Progenitor cell of endocrine pancreas (in vitro differentiated cells): ENCODE measurements around the gene OR8B12. TPM values are rescaled to one million over a fixed set of nuclear protein-coding genes. Genes with fewer than 3 reads are reported as not detected.

ENCODE experiments used
- DNase-seq: peaks from one replicate; pipeline ENCODE4 v3.0.0; 2021; ENCODE audit warnings: low spot score; ENCODE audit not compliant: unreplicated experiment
- H3K27ac Mint-ChIP-seq: 2 replicates; pipeline ENCODE4 v1.8.0; 2021; ENCODE audit warnings: mild to moderate bottlenecking, moderate library complexity, mixed read lengths
- H3K27me3 Mint-ChIP-seq: 2 replicates; pipeline ENCODE4 v1.8.0; 2021; ENCODE audit warnings: mixed read lengths
- H3K36me3 Mint-ChIP-seq: 2 replicates; pipeline ENCODE4 v1.8.0; 2022; ENCODE audit warnings: mixed read lengths; ENCODE audit not compliant: insufficient read depth
- H3K4me1 Mint-ChIP-seq: 2 replicates; pipeline ENCODE4 v1.8.0; 2021; ENCODE audit warnings: low read depth, mixed read lengths
- H3K4me3 Mint-ChIP-seq: 2 replicates; pipeline ENCODE4 v1.8.0; 2021; ENCODE audit warnings: low read depth, mild to moderate bottlenecking, moderate library complexity, mixed read lengths
- H3K9me3 Mint-ChIP-seq: 2 replicates; pipeline ENCODE4 v1.8.0; 2021; ENCODE audit warnings: low read depth, mixed read lengths
- CTCF ChIP-seq: fragments of 200-600 bp; sonication (generic); IDR thresholded peaks from one replicate; pipeline ENCODE4 v1.5.0; 2021; ENCODE audit warnings: antibody characterized with exemption, mild to moderate bottlenecking; ENCODE audit not compliant: unreplicated experiment
- total RNA-seq: library from RNA; stranded (reverse); gene quantifications from 2 replicates; pipeline ENCODE4 v1.2.1, GENCODE V29; 2021

Gene OR8B12
- total RNA-seq, 1 donor from 2014 or later: not detected

GRCh38 chr11:124493016-124493655, 50.3 kb downstream of the OR8B12 start:
- no peak for TF ChIP-seq CTCF
- H3K4me1 Mint-ChIP-seq: no peaks in the 10 kb centered on the region
- no peak overlapping the region for H3K4me3 Mint-ChIP-seq
- no peak for DNase-seq
- H3K27ac Mint-ChIP-seq: no peak overlapping the region
- peaks cover 4% of the 10 kb centered on the region for H3K9me3 Mint-ChIP-seq
- peaks cover 5% of the 10 kb centered on the region for H3K27me3 Mint-ChIP-seq
- no peaks in the 10 kb centered on the region for H3K36me3 Mint-ChIP-seq

Other genes with a start within 250 kb of the OR8B12 start
- gene OR8D1, start 229.7 kb downstream of the OR8B12 start, total RNA-seq: not detected in 2 replicates
- gene OR8D2, start 223.5 kb downstream of the OR8B12 start, total RNA-seq: not detected in 2 replicates
- gene OR8B2, start 159.2 kb downstream of the OR8B12 start, total RNA-seq: not detected in 2 replicates
- not detected in 2 replicates for gene OR8B3, start 144.6 kb downstream of the OR8B12 start, total RNA-seq
- gene OR8B4, start 118.8 kb downstream of the OR8B12 start, total RNA-seq: not detected in 2 replicates
- gene OR8B8, start 98.0 kb downstream of the OR8B12 start, total RNA-seq: not detected in 2 replicates
- not detected in 2 replicates for gene OR8A1, start 26.3 kb upstream of the OR8B12 start, total RNA-seq
- not detected in 2 replicates for gene PANX3, start 67.8 kb upstream of the OR8B12 start, total RNA-seq
- 31.1 and 33.3 TPM in 2 replicates for gene TBRG1, start 79.2 kb upstream of the OR8B12 start, total RNA-seq
- 7.9 and 8.7 TPM in 2 replicates for gene SIAE, start 130.1 kb upstream of the OR8B12 start, total RNA-seq
- 12.0 and 13.6 TPM in 2 replicates for gene SPA17, start 130.2 kb upstream of the OR8B12 start, total RNA-seq
- gene NRGN, start 196.3 kb upstream of the OR8B12 start, total RNA-seq: 4.9 and 5.9 TPM in 2 replicates
- gene VSIG2, start 208.6 kb upstream of the OR8B12 start, total RNA-seq: 1.8 and 2.6 TPM in 2 replicates
- 1.4 and 1.6 TPM in 2 replicates for gene ESAM, start 218.6 kb upstream of the OR8B12 start, total RNA-seq